Lower lobe of right lung (tissue), 2 donors: ENCODE results near the gene ISM1. TPM values are rescaled to one million over a fixed set of nuclear protein-coding genes. Genes with fewer than 3 reads are reported as not detected.

ENCODE experiments used
- ATAC-seq, 2 donors: fragments of 200-7000 bp; cut with Tn5 transposase; one replicate each; pipeline ENCODE4 v1.9.1; 2020 to 2022; ENCODE audit warnings: mild to moderate bottlenecking in 2 of 2, moderate library complexity in 2 of 2
- DNase-seq: peaks from one replicate; pipeline ENCODE4 v3.0.0-alpha.2; 2020
- H3K27ac ChIP-seq: fragments of 200-600 bp; one replicate; pipeline ENCODE4 v1.8.0; 2022
- H3K27me3 ChIP-seq: fragments of 200-600 bp; one replicate; pipeline ENCODE4 v1.8.0; 2022; ENCODE audit warnings: low read depth
- H3K36me3 ChIP-seq: fragments of 200-600 bp; one replicate; pipeline ENCODE4 v1.8.0; 2022; ENCODE audit warnings: mild to moderate bottlenecking
- H3K4me1 ChIP-seq: fragments of 200-600 bp; one replicate; pipeline ENCODE4 v1.8.0; 2022
- H3K4me3 ChIP-seq: fragments of 200-600 bp; one replicate; pipeline ENCODE4 v1.8.0; 2022; ENCODE audit warnings: mild to moderate bottlenecking
- H3K9me3 ChIP-seq: fragments of 200-600 bp; one replicate; pipeline ENCODE4 v1.8.0; 2022
- CTCF ChIP-seq: fragments of 200-600 bp; IDR thresholded peaks from one replicate; pipeline ENCODE4 v1.8.0; 2022; ENCODE audit warnings: antibody characterized with exemption, mild to moderate bottlenecking
- intact Hi-C: fragments of 100-400 bp; cut with DNase I; formaldehyde crosslinking; loops from one replicate; pipeline ENCODE4 v1.11.0; 2022
- total RNA-seq: library from RNA; stranded (reverse); fragmentation: NEBNext Ultra II Directional; extraction: Animal tissue kit (Norgen Biotek cat#: 25700); gene quantifications from one replicate; pipeline ENCODE4 v1.2.1, GENCODE V29; 2021
- donor health status: DM: no; HTN: yes; CAD: no; lungs with severe emphysema.

The ISM1 gene
- total RNA-seq, 1 donor from 2014 or later = 8.4 TPM

GRCh38 chr20:13186043-13186774, 34.9 kb upstream of the ISM1 start:
- H3K4me1 ChIP-seq = no peaks in the 10 kb centered on the region
- intact Hi-C loops = no loop called here
- TF ChIP-seq CTCF = no peak
- no peak overlapping the region for H3K27ac ChIP-seq
- no peak for DNase-seq
- H3K27me3 ChIP-seq = no peaks in the 10 kb centered on the region
- no peak overlapping the region for H3K4me3 ChIP-seq
- H3K9me3 ChIP-seq = peaks cover 5% of the 10 kb centered on the region
- H3K36me3 ChIP-seq = no peaks in the 10 kb centered on the region
- ATAC-seq = no peak

GRCh38 chr20:13187899-13188298, 33.2 kb upstream of the ISM1 start:
- H3K4me1 ChIP-seq = no peaks in the 10 kb centered on the region
- TF ChIP-seq CTCF = no peak
- H3K27me3 ChIP-seq = no peaks in the 10 kb centered on the region
- no peak overlapping the region for H3K27ac ChIP-seq
- no peak overlapping the region for H3K4me3 ChIP-seq
- no peak for DNase-seq
- intact Hi-C loops = no loop called here
- H3K36me3 ChIP-seq = no peaks in the 10 kb centered on the region
- H3K9me3 ChIP-seq = peaks cover 5% of the 10 kb centered on the region
- ATAC-seq = no peak

- no peaks in the 10 kb centered on the region for H3K36me3 ChIP-seq
- no peaks in the 10 kb centered on the region for H3K9me3 ChIP-seq
- TF ChIP-seq CTCF = no peak
- DNase-seq (no peak), ATAC-seq (no peak)
- no peaks in the 10 kb centered on the region for H3K4me1 ChIP-seq
- intact Hi-C loops = no loop called here
- H3K4me3 ChIP-seq = no peak overlapping the region
- no peak overlapping the region for H3K27ac ChIP-seq
- no peaks in the 10 kb centered on the region for H3K27me3 ChIP-seq
These were observed 21.8 kb upstream of the ISM1 start for GRCh38 chr20:13199279-13199678.

- H3K4me3 ChIP-seq = no peak overlapping the region
- TF ChIP-seq CTCF = no peak
- no peak overlapping the region for H3K27ac ChIP-seq
- H3K4me1 ChIP-seq = no peaks in the 10 kb centered on the region
- intact Hi-C loops = no loop called here
- H3K27me3 ChIP-seq = no peaks in the 10 kb centered on the region
- H3K36me3 ChIP-seq = no peaks in the 10 kb centered on the region
- ATAC-seq (no peak), DNase-seq (no peak)
- no peaks in the 10 kb centered on the region for H3K9me3 ChIP-seq
These were observed 20.1 kb upstream of the ISM1 start for GRCh38 chr20:13200767-13201500.

GRCh38 chr20:13202565-13202964, 18.5 kb upstream of the ISM1 start:
- ATAC-seq = no peak
- no peak for DNase-seq
- H3K9me3 ChIP-seq = no peaks in the 10 kb centered on the region
- no peak overlapping the region for H3K27ac ChIP-seq
- H3K4me3 ChIP-seq = no peak overlapping the region
- no peaks in the 10 kb centered on the region for H3K36me3 ChIP-seq
- H3K4me1 ChIP-seq = no peaks in the 10 kb centered on the region
- H3K27me3 ChIP-seq = no peaks in the 10 kb centered on the region
- intact Hi-C loops = no loop called here
- TF ChIP-seq CTCF = no peak
